Amniotic stem cell (primary cell): ENCODE data around the gene CCDC88A.

ENCODE experiments used
- DNase-seq: peaks from one replicate; lab custom pipeline; 2025; lab: John Stamatoyannopoulos, UW

CCDC88A gene

GRCh38 chr2:55422876-55423665 is 3.4 kb upstream of the CCDC88A start:
- DNase-seq, result no peak

- no peak for DNase-seq
These were observed 1.7 kb upstream of the CCDC88A start for GRCh38 chr2:55421326-55421725.

- DNase-seq, result no peak
These were observed 1.2 kb upstream of the CCDC88A start for GRCh38 chr2:55420871-55421270.

- peak; percentile 29 for DNase-seq
These were observed 726 bp upstream of the CCDC88A start for GRCh38 chr2:55420439-55420725.

GRCh38 chr2:55419233-55419678 is 400 bp downstream of the CCDC88A start:
- no peak for DNase-seq

- DNase-seq, result no peak
These were observed 984 bp downstream of the CCDC88A start for GRCh38 chr2:55418512-55419232.

- DNase-seq, result no peak
These were observed 1.6 kb downstream of the CCDC88A start for GRCh38 chr2:55418072-55418471.

GRCh38 chr2:55416786-55417568 is 2.7 kb downstream of the CCDC88A start:
- DNase-seq, result no peak

- no peak for DNase-seq
These were observed 4.4 kb downstream of the CCDC88A start for GRCh38 chr2:55415300-55415699.

GRCh38 chr2:55408918-55409868 is 10.5 kb downstream of the CCDC88A start:
- no peak for DNase-seq

GRCh38 chr2:55408098-55408882 is 11.4 kb downstream of the CCDC88A start:
- no peak for DNase-seq

- no peak for DNase-seq
These were observed 14.5 kb downstream of the CCDC88A start for GRCh38 chr2:55405116-55405515.

GRCh38 chr2:55403256-55403998 is 16.2 kb downstream of the CCDC88A start:
- DNase-seq, result no peak

- no peak for DNase-seq
These were observed 18.5 kb downstream of the CCDC88A start for GRCh38 chr2:55401124-55401523.

- no peak for DNase-seq
These were observed 19.3 kb downstream of the CCDC88A start for GRCh38 chr2:55400332-55400731.

- no peak for DNase-seq
These were observed 19.8 kb downstream of the CCDC88A start for GRCh38 chr2:55399815-55400214.

- no peak for DNase-seq
These were observed 23.7 kb downstream of the CCDC88A start for GRCh38 chr2:55395724-55396605.

- no peak for DNase-seq
These were observed 27.9 kb downstream of the CCDC88A start for GRCh38 chr2:55391615-55392242.

GRCh38 chr2:55391155-55391554 is 28.5 kb downstream of the CCDC88A start:
- no peak for DNase-seq
